GM20000 (cell line): Measurements from ENCODE around the gene IMMP2L.

Source experiments
- DNase-seq: peaks from one replicate; pipeline ENCODE4 v3.0.0; 2012; ENCODE audit warnings: low spot score
- TF ChIP-seq, protein P1 (sequence below): IDR thresholded peaks from 2 replicates; pipeline ENCODE4 v1.5.1; 2012; ENCODE audit warnings: mild to moderate bottlenecking, control low read depth; ENCODE audit errors: extremely low read depth, missing control alignments

The IMMP2L gene

GRCh38 chr7:111414374-111414773 is 147.9 kb downstream of the IMMP2L start:
- no peak for DNase-seq
- TF ChIP-seq, protein P1, sequence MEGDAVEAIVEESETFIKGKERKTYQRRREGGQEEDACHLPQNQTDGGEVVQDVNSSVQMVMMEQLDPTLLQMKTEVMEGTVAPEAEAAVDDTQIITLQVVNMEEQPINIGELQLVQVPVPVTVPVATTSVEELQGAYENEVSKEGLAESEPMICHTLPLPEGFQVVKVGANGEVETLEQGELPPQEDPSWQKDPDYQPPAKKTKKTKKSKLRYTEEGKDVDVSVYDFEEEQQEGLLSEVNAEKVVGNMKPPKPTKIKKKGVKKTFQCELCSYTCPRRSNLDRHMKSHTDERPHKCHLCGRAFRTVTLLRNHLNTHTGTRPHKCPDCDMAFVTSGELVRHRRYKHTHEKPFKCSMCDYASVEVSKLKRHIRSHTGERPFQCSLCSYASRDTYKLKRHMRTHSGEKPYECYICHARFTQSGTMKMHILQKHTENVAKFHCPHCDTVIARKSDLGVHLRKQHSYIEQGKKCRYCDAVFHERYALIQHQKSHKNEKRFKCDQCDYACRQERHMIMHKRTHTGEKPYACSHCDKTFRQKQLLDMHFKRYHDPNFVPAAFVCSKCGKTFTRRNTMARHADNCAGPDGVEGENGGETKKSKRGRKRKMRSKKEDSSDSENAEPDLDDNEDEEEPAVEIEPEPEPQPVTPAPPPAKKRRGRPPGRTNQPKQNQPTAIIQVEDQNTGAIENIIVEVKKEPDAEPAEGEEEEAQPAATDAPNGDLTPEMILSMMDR = no peak

GRCh38 chr7:111413739-111414138 is 148.6 kb downstream of the IMMP2L start:
- TF ChIP-seq, protein P1 = no peak
- DNase-seq = no peak

- TF ChIP-seq, protein P1 = no peak
- no peak for DNase-seq
These were observed 151.4 kb downstream of the IMMP2L start for GRCh38 chr7:111410899-111411298.

- TF ChIP-seq, protein P1 = no peak
- no peak for DNase-seq
These were observed 152.4 kb downstream of the IMMP2L start for GRCh38 chr7:111409714-111410422.

GRCh38 chr7:111408724-111409123 is 153.6 kb downstream of the IMMP2L start:
- DNase-seq = no peak
- TF ChIP-seq, protein P1 = no peak

DNA sequence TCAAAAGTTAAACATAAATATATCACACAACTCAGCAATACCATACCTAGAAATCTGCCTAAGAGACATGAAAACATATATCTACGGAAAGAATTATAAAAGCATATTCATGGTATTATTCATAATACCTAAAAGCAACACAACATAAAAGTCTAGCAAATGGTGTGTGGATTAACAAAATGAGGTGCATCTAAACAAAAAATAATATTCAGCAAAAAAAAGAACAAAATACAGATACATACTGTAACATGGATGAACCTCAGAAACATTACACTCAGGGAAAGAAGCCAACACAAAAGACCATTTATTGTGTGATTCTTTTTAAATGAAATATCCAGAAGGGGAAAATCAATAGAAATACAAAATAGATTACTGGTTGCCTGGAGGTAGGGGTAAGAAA is 155.0 kb downstream of the IMMP2L start:
- DNase-seq = no peak
- TF ChIP-seq, protein P1 = no peak

- no peak for DNase-seq
These were observed 156.7 kb downstream of the IMMP2L start for GRCh38 chr7:111405621-111406020.

More at GRCh38 chr7:111405621-111406020, 156.7 kb downstream of the IMMP2L start:
- TF ChIP-seq, protein P1 = no peak
